HepG2 (cell line): Measurements from ENCODE around the gene HLCS. TPM values are rescaled to one million over a fixed set of nuclear protein-coding genes. Genes with fewer than 3 reads are reported as not detected.
A peak's percentile ranks its signal among the peaks of the same experiment; 100 is the strongest.

Source experiments
- JUNB ChIP-seq: sonication (generic); formaldehyde crosslinking; IDR thresholded peaks from 2 replicates; pipeline ENCODE4 v1.8.0; 2022; ENCODE audit warnings: missing genetic modification reagents, mild to moderate bottlenecking, borderline replicate concordance
- KAT2B ChIP-seq: fragments of 150-350 bp; IDR thresholded peaks from 2 replicates; pipeline ENCODE4 v1.6.1; 2014; ENCODE audit warnings: low read depth, low read length, borderline replicate concordance
- PPARG ChIP-seq: conservative IDR thresholded peaks from 2 replicates; pipeline ENCODE4 v1.6.1; 2016; ENCODE audit warnings: missing biosample characterization, missing genetic modification reagents
- RAD51 ChIP-seq: fragments of 450-650 bp; IDR thresholded peaks from 2 replicates; pipeline ENCODE4 v1.6.1; 2016; ENCODE audit warnings: borderline replicate concordance
- XRCC5 ChIP-seq: fragments of 200-400 bp; formaldehyde crosslinking; optimal IDR thresholded peaks from 2 replicates; pipeline ENCODE3; 2017; ENCODE audit warnings: mild to moderate bottlenecking, low read length
- ZBTB8A ChIP-seq: sonication (generic); formaldehyde crosslinking; IDR thresholded peaks from 2 replicates; pipeline ENCODE4 v1.4.0; 2020; ENCODE audit warnings: mild to moderate bottlenecking, low read depth, missing genetic modification reagents, borderline replicate concordance
- ZFY ChIP-seq: sonication (generic); formaldehyde crosslinking; IDR thresholded peaks from 2 replicates; pipeline ENCODE4 v1.4.0; 2020; ENCODE audit warnings: missing genetic modification reagents
- ZKSCAN8 ChIP-seq: IDR thresholded peaks from 2 replicates; pipeline ENCODE4 v1.6.1; 2016; ENCODE audit warnings: borderline replicate concordance, missing genetic modification reagents, missing compliant biosample characterization
- ZNF878 ChIP-seq: sonication (generic); formaldehyde crosslinking; IDR thresholded peaks from 2 replicates; pipeline ENCODE4 v1.8.1; 2023; ENCODE audit warnings: mild to moderate bottlenecking, missing genetic modification reagents, moderate library complexity
- polyA plus RNA-seq, 8 experiments: library from polyadenylated mRNA; depleted of rRNA in 3 of 8; stranded (reverse) in 7 of 8; unstranded in 1 of 8; fragments of >200 nt; fragmentation: Illumina TruSeq in 4 of 8; extraction: Trizol in 4 of 8; gene quantifications; 2 replicates each; pipeline versions ENCODE4 v1.2.1 to v1.2.3, GENCODE V29; 2011 to 2016; ENCODE audit warnings: low read depth in 4 of 8, missing spikeins in 1 of 8, mixed read lengths in 1 of 8; ENCODE audit not compliant: insufficient read depth in 1 of 8
- total RNA-seq, 5 experiments: library from RNA; depleted of rRNA; stranded (reverse); fragments of >200 nt; fragmentation: Illumina TruSeq; extraction: Trizol; gene quantifications; 2 replicates each; pipeline ENCODE4 v1.2.3, GENCODE V29; 2016; ENCODE audit warnings: low read depth in 1 of 5
- TF ChIP-seq, protein P1 (sequence below), 2 experiments: sonication (generic) in 1 of 2; formaldehyde crosslinking in 1 of 2; IDR thresholded peaks; 2 replicates each; pipeline versions ENCODE4 v1.4.0 to v1.6.1; 2018 to 2020; ENCODE audit warnings: missing genetic modification reagents in 2 of 2, borderline replicate concordance in 1 of 2, low read depth in 1 of 2, mild to moderate bottlenecking in 1 of 2, missing biosample characterization in 1 of 2
- TF ChIP-seq, protein P2 (sequence below): sonication (generic); formaldehyde crosslinking; IDR thresholded peaks from 2 replicates; pipeline ENCODE4 v1.8.1; 2023; ENCODE audit warnings: missing genetic modification reagents, mild to moderate bottlenecking, borderline replicate concordance
- TF ChIP-seq, protein P3 (sequence below): sonication (generic); formaldehyde crosslinking; IDR thresholded peaks from 2 replicates; pipeline ENCODE4 v1.5.0; 2020; ENCODE audit warnings: mild to moderate bottlenecking, missing genetic modification reagents, moderate library complexity
- TF ChIP-seq, protein P4 (sequence below): sonication (generic); formaldehyde crosslinking; IDR thresholded peaks from 2 replicates; pipeline ENCODE4 v1.4.0; 2020; ENCODE audit warnings: mild to moderate bottlenecking, low read depth, missing genetic modification reagents
- TF ChIP-seq, protein P5 (sequence below): sonication (generic); formaldehyde crosslinking; IDR thresholded peaks from 2 replicates; pipeline ENCODE4 v1.8.1; 2023; ENCODE audit warnings: mild to moderate bottlenecking, missing genetic modification reagents

The HLCS gene
- total and polyA plus RNA-seq, 2 of the 13 experiments (the other 11 are each of a cell fraction or from before 2014, with no cell fraction given), result 7.9 to 12.3 TPM

DNA sequence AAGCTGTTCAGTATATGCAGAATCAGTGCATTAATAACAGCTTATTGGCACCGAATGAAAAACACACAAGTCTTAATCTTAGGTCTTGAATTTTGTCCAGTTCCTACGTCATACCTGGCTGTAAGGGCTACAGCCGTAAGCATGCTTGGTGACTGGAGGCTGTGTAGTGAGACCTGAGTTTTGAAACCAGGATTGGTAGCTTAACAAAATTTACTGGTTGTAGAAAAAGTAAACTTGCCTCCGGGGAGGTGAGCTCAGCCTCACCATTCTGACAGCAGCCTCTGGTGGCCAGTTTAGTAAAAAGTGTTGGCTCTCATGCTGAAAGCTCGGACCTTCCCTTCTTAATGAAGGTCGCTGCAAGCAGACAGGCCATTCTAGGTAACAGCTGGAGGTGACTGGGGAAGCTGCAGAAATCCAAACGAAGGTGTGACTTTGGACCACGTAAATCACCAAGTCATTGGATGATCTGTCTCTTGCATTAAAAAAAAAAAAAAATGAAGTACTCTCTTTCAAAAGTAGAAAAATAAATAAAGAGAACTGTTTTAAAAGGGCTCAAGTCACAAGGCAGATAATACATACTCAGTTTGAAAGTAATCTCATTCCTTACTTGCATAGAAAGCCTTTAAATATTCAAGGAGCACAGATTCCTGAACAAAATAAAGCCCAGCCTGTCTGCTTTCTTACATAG is 48.9 kb downstream of the HLCS start (continued):
- TF ChIP-seq, protein P1, sequence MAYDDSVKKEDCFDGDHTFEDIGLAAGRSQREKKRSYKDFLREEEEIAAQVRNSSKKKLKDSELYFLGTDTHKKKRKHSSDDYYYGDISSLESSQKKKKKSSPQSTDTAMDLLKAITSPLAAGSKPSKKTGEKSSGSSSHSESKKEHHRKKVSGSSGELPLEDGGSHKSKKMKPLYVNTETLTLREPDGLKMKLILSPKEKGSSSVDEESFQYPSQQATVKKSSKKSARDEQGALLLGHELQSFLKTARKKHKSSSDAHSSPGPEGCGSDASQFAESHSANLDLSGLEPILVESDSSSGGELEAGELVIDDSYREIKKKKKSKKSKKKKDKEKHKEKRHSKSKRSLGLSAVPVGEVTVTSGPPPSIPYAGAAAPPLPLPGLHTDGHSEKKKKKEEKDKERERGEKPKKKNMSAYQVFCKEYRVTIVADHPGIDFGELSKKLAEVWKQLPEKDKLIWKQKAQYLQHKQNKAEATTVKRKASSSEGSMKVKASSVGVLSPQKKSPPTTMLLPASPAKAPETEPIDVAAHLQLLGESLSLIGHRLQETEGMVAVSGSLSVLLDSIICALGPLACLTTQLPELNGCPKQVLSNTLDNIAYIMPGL (CRISPR knock-in tag; IDR thresholded peaks at IDR 0.05; ENCODE audit: borderline replicate concordance in 1 of 2, low read depth in 1 of 2), result peak; percentile 41 to 47; a peak in 2 of 4 replicates
- no peak for TF ChIP-seq RAD51
- no peak for TF ChIP-seq KAT2B
- TF ChIP-seq, protein P2, sequence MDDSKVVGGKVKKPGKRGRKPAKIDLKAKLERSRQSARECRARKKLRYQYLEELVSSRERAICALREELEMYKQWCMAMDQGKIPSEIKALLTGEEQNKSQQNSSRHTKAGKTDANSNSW (CRISPR knock-in tag), result no peak
- TF ChIP-seq ZKSCAN8, result no peak; the same call in 1 of the 2 replicates
- TF ChIP-seq, protein P3, sequence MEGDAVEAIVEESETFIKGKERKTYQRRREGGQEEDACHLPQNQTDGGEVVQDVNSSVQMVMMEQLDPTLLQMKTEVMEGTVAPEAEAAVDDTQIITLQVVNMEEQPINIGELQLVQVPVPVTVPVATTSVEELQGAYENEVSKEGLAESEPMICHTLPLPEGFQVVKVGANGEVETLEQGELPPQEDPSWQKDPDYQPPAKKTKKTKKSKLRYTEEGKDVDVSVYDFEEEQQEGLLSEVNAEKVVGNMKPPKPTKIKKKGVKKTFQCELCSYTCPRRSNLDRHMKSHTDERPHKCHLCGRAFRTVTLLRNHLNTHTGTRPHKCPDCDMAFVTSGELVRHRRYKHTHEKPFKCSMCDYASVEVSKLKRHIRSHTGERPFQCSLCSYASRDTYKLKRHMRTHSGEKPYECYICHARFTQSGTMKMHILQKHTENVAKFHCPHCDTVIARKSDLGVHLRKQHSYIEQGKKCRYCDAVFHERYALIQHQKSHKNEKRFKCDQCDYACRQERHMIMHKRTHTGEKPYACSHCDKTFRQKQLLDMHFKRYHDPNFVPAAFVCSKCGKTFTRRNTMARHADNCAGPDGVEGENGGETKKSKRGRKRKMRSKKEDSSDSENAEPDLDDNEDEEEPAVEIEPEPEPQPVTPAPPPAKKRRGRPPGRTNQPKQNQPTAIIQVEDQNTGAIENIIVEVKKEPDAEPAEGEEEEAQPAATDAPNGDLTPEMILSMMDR (CRISPR knock-in tag), result peak; percentile 83
- TF ChIP-seq, protein P4, sequence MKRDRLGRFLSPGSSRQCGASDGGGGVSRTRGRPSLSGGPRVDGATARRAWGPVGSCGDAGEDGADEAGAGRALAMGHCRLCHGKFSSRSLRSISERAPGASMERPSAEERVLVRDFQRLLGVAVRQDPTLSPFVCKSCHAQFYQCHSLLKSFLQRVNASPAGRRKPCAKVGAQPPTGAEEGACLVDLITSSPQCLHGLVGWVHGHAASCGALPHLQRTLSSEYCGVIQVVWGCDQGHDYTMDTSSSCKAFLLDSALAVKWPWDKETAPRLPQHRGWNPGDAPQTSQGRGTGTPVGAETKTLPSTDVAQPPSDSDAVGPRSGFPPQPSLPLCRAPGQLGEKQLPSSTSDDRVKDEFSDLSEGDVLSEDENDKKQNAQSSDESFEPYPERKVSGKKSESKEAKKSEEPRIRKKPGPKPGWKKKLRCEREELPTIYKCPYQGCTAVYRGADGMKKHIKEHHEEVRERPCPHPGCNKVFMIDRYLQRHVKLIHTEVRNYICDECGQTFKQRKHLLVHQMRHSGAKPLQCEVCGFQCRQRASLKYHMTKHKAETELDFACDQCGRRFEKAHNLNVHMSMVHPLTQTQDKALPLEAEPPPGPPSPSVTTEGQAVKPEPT (CRISPR knock-in tag), result no peak
- no peak for TF ChIP-seq PPARG (CRISPR knock-in tag)
- no peak for TF ChIP-seq JUNB (CRISPR knock-in tag)
- no peak for TF ChIP-seq ZBTB8A
- no peak for TF ChIP-seq ZNF878 (CRISPR knock-in tag)
- no peak for TF ChIP-seq ZFY (CRISPR knock-in tag)
- TF ChIP-seq, protein P5, sequence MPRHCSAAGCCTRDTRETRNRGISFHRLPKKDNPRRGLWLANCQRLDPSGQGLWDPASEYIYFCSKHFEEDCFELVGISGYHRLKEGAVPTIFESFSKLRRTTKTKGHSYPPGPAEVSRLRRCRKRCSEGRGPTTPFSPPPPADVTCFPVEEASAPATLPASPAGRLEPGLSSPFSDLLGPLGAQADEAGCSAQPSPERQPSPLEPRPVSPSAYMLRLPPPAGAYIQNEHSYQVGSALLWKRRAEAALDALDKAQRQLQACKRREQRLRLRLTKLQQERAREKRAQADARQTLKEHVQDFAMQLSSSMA (CRISPR knock-in tag), result no peak
- peak; percentile 39 for TF ChIP-seq XRCC5
